NCI-H1436 treated with DMSO at 0.1 percent for 48 hours (cell line): ENCODE measurements around the gene NCKAP1.
"Not testable (repeated sequence)": the region's sequence is repeated elsewhere in the genome, so short reads cannot be mapped to it uniquely, and the experiment has no call there.

Source experiments
- DNase-seq: peaks from one replicate; lab custom pipeline; 2025; lab: John Stamatoyannopoulos, UW

Gene NCKAP1

GRCh38 chr2:183035954-183036669, 2.1 kb downstream of the NCKAP1 start:
- no peak for DNase-seq

- no peak for DNase-seq
These were observed 2.8 kb downstream of the NCKAP1 start for GRCh38 chr2:183035298-183035953.

- no peak for DNase-seq
These were observed 3.5 kb downstream of the NCKAP1 start for GRCh38 chr2:183034806-183035205.

- no peak for DNase-seq
These were observed 4.3 kb downstream of the NCKAP1 start for GRCh38 chr2:183033951-183034350.

- DNase-seq: no peak
These were observed 6.1 kb downstream of the NCKAP1 start for GRCh38 chr2:183031911-183032794.

GRCh38 chr2:183029219-183029618, 9.0 kb downstream of the NCKAP1 start:
- no peak for DNase-seq

- DNase-seq: no peak
These were observed 10.1 kb downstream of the NCKAP1 start for GRCh38 chr2:183028108-183028507.

GRCh38 chr2:183027443-183027842, 10.8 kb downstream of the NCKAP1 start:
- no peak for DNase-seq

- DNase-seq: no peak
These were observed 11.8 kb downstream of the NCKAP1 start for GRCh38 chr2:183026424-183026823.

- no peak for DNase-seq
These were observed 12.3 kb downstream of the NCKAP1 start for GRCh38 chr2:183025993-183026392.

- DNase-seq: no peak
These were observed 13.7 kb downstream of the NCKAP1 start for GRCh38 chr2:183024339-183025095.

GRCh38 chr2:183022711-183023110, 15.5 kb downstream of the NCKAP1 start:
- no peak for DNase-seq

GRCh38 chr2:183021613-183022012, 16.6 kb downstream of the NCKAP1 start:
- no peak for DNase-seq

GRCh38 chr2:183019718-183020442, 18.4 kb downstream of the NCKAP1 start:
- no peak for DNase-seq

- not testable (repeated sequence) for DNase-seq
These were observed 20.4 kb downstream of the NCKAP1 start for GRCh38 chr2:183017845-183018244.

- DNase-seq: no peak
These were observed 24.3 kb downstream of the NCKAP1 start for GRCh38 chr2:183014005-183014404.

GRCh38 chr2:183011743-183012142, 26.5 kb downstream of the NCKAP1 start:
- no peak for DNase-seq

- no peak for DNase-seq
These were observed 28.1 kb downstream of the NCKAP1 start for GRCh38 chr2:183010112-183010511.

- DNase-seq: no peak
These were observed 28.9 kb downstream of the NCKAP1 start for GRCh38 chr2:183009249-183009899.

GRCh38 chr2:183001948-183002347, 36.3 kb downstream of the NCKAP1 start:
- peak; percentile 50 for DNase-seq

- no peak for DNase-seq
These were observed 37.4 kb downstream of the NCKAP1 start for GRCh38 chr2:183000846-183001245.
